ENCODE data around the gene TRAPPC2. TPM values are rescaled to one million over a fixed set of nuclear protein-coding genes. Genes with fewer than 3 reads are reported as not detected.

Gene TRAPPC2
- total and polyA plus RNA-seq, 9 of the 15 experiments (the other 6 are each of a cell fraction or from before 2014, with no cell fraction given), result 10.3 to 30.6 (median 18.6) TPM

DNA sequence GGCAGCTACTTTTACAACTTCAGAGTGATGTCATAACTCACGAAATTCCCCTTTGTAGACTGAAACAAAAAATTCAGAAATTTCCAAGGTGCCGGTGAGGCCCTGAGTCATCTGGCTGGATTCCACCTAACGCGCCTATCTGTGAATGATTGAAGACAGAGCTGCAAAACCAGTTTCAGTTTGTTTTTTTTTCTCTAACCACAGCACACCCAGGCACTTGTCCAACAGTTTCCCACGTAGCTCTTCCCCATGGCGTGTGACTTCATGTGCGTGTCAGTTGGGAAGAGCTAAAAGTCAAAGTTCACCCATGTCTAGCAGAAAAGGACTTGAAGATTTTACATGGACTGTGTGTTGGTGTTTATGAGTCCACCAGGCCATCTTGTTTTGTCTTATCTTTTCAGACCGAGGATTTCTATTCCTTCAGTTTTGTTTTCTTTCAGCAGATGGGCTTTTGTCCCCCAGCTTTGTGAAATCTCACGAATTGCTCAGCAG is 65.1 kb downstream of the TRAPPC2 start (continued):
- TF ChIP-seq AFF4 (CRISPR knock-in tag; IDR thresholded peaks at IDR 0.05) (no peak), NKRF (IDR thresholded peaks at IDR 0.05; ENCODE audit: borderline replicate concordance) (no peak), ATF1 (CRISPR knock-in tag; IDR thresholded peaks at IDR 0.05) (no peak), ATF1 (tag; IDR thresholded peaks at IDR 0.05) (peak; percentile 47; the same call in 1 of the 2 replicates), KDM1A (IDR thresholded peaks at IDR 0.05) (no peak), GATA2 (CRISPR knock-in tag; IDR thresholded peaks at IDR 0.05) (0 out of 2 replicates have a peak, but pooled peaks have one; percentile 6), ZBTB34 (CRISPR knock-in tag; IDR thresholded peaks at IDR 0.05) (no peak), RFX7 (CRISPR knock-in tag; IDR thresholded peaks at IDR 0.05) (no peak), ZNF174 (CRISPR knock-in tag; IDR thresholded peaks at IDR 0.05) (no peak), IFI16 (CRISPR knock-in tag; IDR thresholded peaks at IDR 0.05) (no peak), POLR2A (conservative IDR thresholded peaks at IDR 0.05) (no peak), U2AF2 (optimal IDR thresholded peaks at IDR 0.05; ENCODE audit: low read depth, low read length) (no peak), HDAC3 (IDR thresholded peaks at IDR 0.05; ENCODE audit: borderline replicate concordance, partially characterized antibody) (no peak), ZNF766 (CRISPR knock-in tag; conservative IDR thresholded peaks at IDR 0.05) (0 out of 2 replicates have a peak, but pooled peaks have one; percentile 31), GTF3C2 (IDR thresholded peaks at IDR 0.05; ENCODE audit: borderline replicate concordance, extremely low read depth, insufficient read length) (no peak), CREB1 (IDR thresholded peaks at IDR 0.05) (no peak), CREB1 (CRISPR knock-in tag; IDR thresholded peaks at IDR 0.05) (no peak), BRD4 (IDR thresholded peaks at IDR 0.05) (no peak)
- TF ChIP-seq, protein P1, sequence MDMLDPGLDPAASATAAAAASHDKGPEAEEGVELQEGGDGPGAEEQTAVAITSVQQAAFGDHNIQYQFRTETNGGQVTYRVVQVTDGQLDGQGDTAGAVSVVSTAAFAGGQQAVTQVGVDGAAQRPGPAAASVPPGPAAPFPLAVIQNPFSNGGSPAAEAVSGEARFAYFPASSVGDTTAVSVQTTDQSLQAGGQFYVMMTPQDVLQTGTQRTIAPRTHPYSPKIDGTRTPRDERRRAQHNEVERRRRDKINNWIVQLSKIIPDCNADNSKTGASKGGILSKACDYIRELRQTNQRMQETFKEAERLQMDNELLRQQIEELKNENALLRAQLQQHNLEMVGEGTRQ (CRISPR knock-in tag; IDR thresholded peaks at IDR 0.05), result no peak

All from K562 (cell line).